CD4-positive, alpha-beta T cell (primary cell): ENCODE results near the gene TNS4. TPM values are rescaled to one million over a fixed set of nuclear protein-coding genes. Genes with fewer than 3 reads are reported as not detected.

Experiments used
- ATAC-seq: fragments of 200-7000 bp; cut with Tn5 transposase; one replicate; pipeline ENCODE4 v1.10.0; 2022; ENCODE audit warnings: mild to moderate bottlenecking; ENCODE audit not compliant: poor library complexity
- CTCF ChIA-PET: fragments of 350-600 bp; sonication (Branson Sonifier 250); formaldehyde crosslinking; loops from one replicate; lab custom pipeline; 2021; ENCODE audit warnings: antibody characterized with exemption, inconsistent platforms; lab: Charles Lee
- POLR2A ChIA-PET: fragments of 350-600 bp; sonication (Branson Sonifier 250); formaldehyde crosslinking; loops from one replicate; lab custom pipeline; 2021; ENCODE audit warnings: antibody characterized with exemption, inconsistent platforms; lab: Charles Lee
- DNase-seq, 14 experiments: peaks; one replicate each; pipeline ENCODE4 v3.0.0-alpha.2; 2013 to 2020; ENCODE audit warnings: mixed read lengths in 2 of 14
- H3K27ac ChIP-seq, 2 donors: one replicate each; pipeline versions ENCODE4 v1.5.1 to v1.7.0; 2013; ENCODE audit warnings: low read length in 2 of 2, low read depth in 1 of 2, mild to moderate bottlenecking in 1 of 2
- H3K27me3 ChIP-seq, 2 experiments: 1 replicate in 1 of 2; 2 replicates in 1 of 2; pipeline versions ENCODE4 v1.6.1 to v1.7.0; 2013; ENCODE audit warnings: low read length in 2 of 2, control low read depth in 1 of 2, mild to moderate bottlenecking in 1 of 2, moderate library complexity in 1 of 2; ENCODE audit not compliant: insufficient read depth in 2 of 2, control insufficient read depth in 1 of 2
- H3K36me3 ChIP-seq: one replicate; pipeline ENCODE4 v1.6.1; 2013; ENCODE audit warnings: low read length, control low read depth; ENCODE audit not compliant: insufficient read depth
- H3K4me1 ChIP-seq: one replicate; pipeline ENCODE4 v1.6.1; 2013; ENCODE audit warnings: low read length, control low read depth; ENCODE audit not compliant: insufficient read depth
- H3K4me3 ChIP-seq: one replicate; pipeline ENCODE4 v1.5.1; 2013; ENCODE audit warnings: mild to moderate bottlenecking, low read length, moderate library complexity
- H3K9me3 ChIP-seq, 2 experiments: 1 replicate in 1 of 2; 2 replicates in 1 of 2; pipeline versions ENCODE4 v1.6.1 to v1.7.0; 2013; ENCODE audit warnings: low read length in 2 of 2, mild to moderate bottlenecking in 2 of 2, control low read depth in 1 of 2, moderate library complexity in 1 of 2; ENCODE audit not compliant: control insufficient read depth in 1 of 2, insufficient read depth in 1 of 2
- H3K27ac Mint-ChIP-seq: one replicate; pipeline ENCODE4 v1.8.0; 2020; ENCODE audit warnings: mixed read lengths
- H3K27me3 Mint-ChIP-seq: one replicate; pipeline ENCODE4 v1.8.0; 2021; ENCODE audit warnings: mixed read lengths
- H3K36me3 Mint-ChIP-seq: one replicate; pipeline ENCODE4 v1.8.0; 2021; ENCODE audit warnings: low read depth, mixed read lengths
- H3K4me1 Mint-ChIP-seq: one replicate; pipeline ENCODE4 v1.8.0; 2021; ENCODE audit warnings: low read depth, mixed read lengths
- H3K4me3 Mint-ChIP-seq: one replicate; pipeline ENCODE4 v1.8.0; 2020; ENCODE audit warnings: mild to moderate bottlenecking, mixed read lengths
- H3K9me3 Mint-ChIP-seq: one replicate; pipeline ENCODE4 v1.8.0; 2020; ENCODE audit warnings: mixed read lengths
- CTCF ChIP-seq: fragments of 200-600 bp; IDR thresholded peaks from one replicate; pipeline ENCODE4 v1.8.0; 2022; ENCODE audit warnings: antibody characterized with exemption, mild to moderate bottlenecking
- intact Hi-C, 2 experiments: fragments of 100-400 bp; cut with DNase I in 1 of 2; cut with micrococcal nuclease in 1 of 2; formaldehyde crosslinking; loops; one replicate each; pipeline versions ENCODE4 v1.15.1 to v1.9.0; 2023 to 2025; cut with DNase I, micrococcal nuclease
- total RNA-seq, 174 experiments: library from RNA in 2 of 174; stranded (reverse) in 2 of 174; gene quantifications; one replicate each; pipeline ENCODE4 v1.2.3 and lab custom pipeline; 2021 to 2026

The TNS4 gene
- total RNA-seq, 2 experiments from 2014 or later, result 3.0 to 4.2 TPM

GRCh38 chr17:40496634-40497420 is 4.6 kb downstream of the TNS4 start:
- Histone ChIP-seq H3K9me3 (no peaks in the 10 kb centered on the region), H3K27me3 (no peaks in the 10 kb centered on the region), H3K4me1 (peaks cover 5% of the 10 kb centered on the region), H3K4me3 (no peak overlapping the region), H3K27ac (no peak overlapping the region), H3K36me3 (no peaks in the 10 kb centered on the region)
- DNase-seq, result no peak
- TF ChIP-seq CTCF, result no peak
- Mint-ChIP-seq H3K36me3 (no peaks in the 10 kb centered on the region), H3K27me3 (no peaks in the 10 kb centered on the region), H3K9me3 (no peaks in the 10 kb centered on the region), H3K4me1 (peaks cover 3% of the 10 kb centered on the region), H3K27ac (no peak overlapping the region), H3K4me3 (no peak overlapping the region)
- POLR2A ChIA-PET, result interaction anchor here (1.0 kb wide), 1 partner anchor 16 kb away, joined by 4 read pairs; no protein-coding TSS in a partner anchor
- CTCF ChIA-PET, result no interaction called here
- intact Hi-C loops, result no loop called here
- no peak for ATAC-seq

- Mint-ChIP-seq H3K27ac (no peak overlapping the region), H3K36me3 (no peaks in the 10 kb centered on the region), H3K4me3 (no peak overlapping the region), H3K9me3 (no peaks in the 10 kb centered on the region), H3K4me1 (peaks cover 10% of the 10 kb centered on the region), H3K27me3 (no peaks in the 10 kb centered on the region)
- H3K9me3 ChIP-seq, result no peaks in the 10 kb centered on the region
- no peak overlapping the region for H3K27ac ChIP-seq
- no peaks in the 10 kb centered on the region for H3K27me3 ChIP-seq
- no peak for DNase-seq
- ATAC-seq, result no peak
- H3K4me3 ChIP-seq, result no peak overlapping the region
- intact Hi-C loops, result no loop called here
- peaks cover 11% of the 10 kb centered on the region for H3K4me1 ChIP-seq
- no peak for TF ChIP-seq CTCF
- ChIA-PET CTCF (no interaction called here), POLR2A (interaction anchor here (0.7 to 1.0 kb wide), 2 partner anchors 9 to 16 kb away, joined by 3 read pairs; no protein-coding TSS in a partner anchor)
- no peaks in the 10 kb centered on the region for H3K36me3 ChIP-seq
Measured at GRCh38 chr17:40496170-40496569, 5.3 kb downstream of the TNS4 start.

- H3K27ac Mint-ChIP-seq, result no peak overlapping the region
- no peaks in the 10 kb centered on the region for H3K9me3 ChIP-seq
- no peak for TF ChIP-seq CTCF
- H3K9me3 Mint-ChIP-seq, result no peaks in the 10 kb centered on the region
- H3K27me3 Mint-ChIP-seq, result no peaks in the 10 kb centered on the region
- POLR2A ChIA-PET, result interaction anchor here (0.6 to 1.4 kb wide), 5 partner anchors 15 to 87 kb away, joined by 3 read pairs; no protein-coding TSS in a partner anchor
- H3K4me3 Mint-ChIP-seq, result no peak overlapping the region
- DNase-seq, result no peak
- ATAC-seq, result no peak
- no peaks in the 10 kb centered on the region for H3K27me3 ChIP-seq
- peaks cover 22% of the 10 kb centered on the region for H3K4me1 ChIP-seq
- no peak overlapping the region for H3K27ac ChIP-seq
- no peaks in the 10 kb centered on the region for H3K36me3 ChIP-seq
- no peaks in the 10 kb centered on the region for H3K36me3 Mint-ChIP-seq
- no peak overlapping the region for H3K4me3 ChIP-seq
- CTCF ChIA-PET, result no interaction called here
- peaks cover 20% of the 10 kb centered on the region for H3K4me1 Mint-ChIP-seq
- intact Hi-C loops, result no loop called here
Measured at GRCh38 chr17:40495140-40495539, 6.3 kb downstream of the TNS4 start.
